ENCODE measurements around the gene ZRANB3. TPM values are rescaled to one million over a fixed set of nuclear protein-coding genes. Genes with fewer than 3 reads are reported as not detected.
A peak's percentile ranks its signal among the peaks of the same experiment; 100 is the strongest.
"Not testable (repeated sequence)": the region's sequence is repeated elsewhere in the genome, so short reads cannot be mapped to it uniquely, and the experiment has no call there.

Gene ZRANB3
- polyA plus RNA-seq, 4 donors: 0.81 to 3.6 (median 3.0) TPM; not detected in 1

- peaks cover 0 to 5% (median 2%) of the 10 kb centered on the region in 3 donors for H3K36me3 ChIP-seq (ENCODE audit: control insufficient read depth in 3 of 3, insufficient read depth in 2 of 3, low read depth in 1 of 3, low read length in 3 of 3)
- H3K27me3 ChIP-seq (ENCODE audit: control insufficient read depth in 3 of 3, insufficient read depth in 3 of 3, low read length in 3 of 3): no peaks in the 10 kb centered on the region
- no peak overlapping the region for H3K27ac ChIP-seq (ENCODE audit: low read depth in 1 of 3, low read length in 2 of 3)
- WGBS, 3 donors: 78 to 88% (median 84%) methylated on average over 2 of the region's 2 CpGs
- H3K9me3 ChIP-seq (ENCODE audit: control insufficient read depth in 2 of 2, insufficient read depth in 1 of 2, low read depth in 1 of 2, low read length in 1 of 2): no peaks in the 10 kb centered on the region
- H3K4me1 ChIP-seq (ENCODE audit: control insufficient read depth in 3 of 3, insufficient read depth in 2 of 3, low read depth in 1 of 3, low read length in 2 of 3): peaks cover 0 to 7% (median 0%) of the 10 kb centered on the region in 3 donors
- no peak overlapping the region for H3K4me3 ChIP-seq (ENCODE audit: low read depth in 1 of 3, low read length in 3 of 3)
- DNase-seq: no peak
- no peak for FAIRE-seq
Measured at GRCh38 chr2:135094508-135094907, 436.5 kb downstream of the ZRANB3 start.

DNA sequence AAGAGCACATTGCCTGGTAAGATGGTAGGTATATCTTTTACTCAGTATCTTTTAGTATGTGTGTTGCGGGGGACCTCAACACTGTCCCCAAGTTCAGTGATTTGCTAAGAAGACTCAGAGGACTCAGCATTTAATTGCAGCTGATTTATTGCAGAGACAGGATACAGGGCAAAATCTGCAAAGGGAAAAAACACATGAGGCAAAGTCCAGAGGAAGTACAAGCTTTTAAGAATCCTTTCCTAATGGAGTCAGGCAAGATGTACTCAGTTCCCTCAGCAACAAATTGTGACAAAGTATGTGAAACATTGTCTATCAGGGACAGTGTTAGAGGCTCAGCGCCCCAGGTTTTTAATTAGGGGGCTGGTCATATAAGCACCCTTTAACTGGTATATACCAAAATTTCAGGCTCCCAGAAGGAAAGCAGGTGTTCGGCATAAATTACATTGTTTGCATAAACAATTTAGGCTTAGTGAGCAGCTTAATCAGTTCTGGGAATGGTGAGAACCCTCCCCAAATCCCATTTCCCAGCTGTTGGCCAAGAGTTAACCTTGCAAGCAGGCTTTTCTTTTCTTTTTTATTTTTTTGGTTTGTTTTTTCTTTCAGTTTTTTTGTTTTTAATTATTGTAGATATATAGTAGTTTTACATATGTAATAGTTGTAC is 437.2 kb downstream of the ZRANB3 start:
- Histone ChIP-seq H3K4me1 (ENCODE audit: control insufficient read depth in 3 of 3, insufficient read depth in 2 of 3, low read depth in 1 of 3, low read length in 2 of 3) (peaks cover 0 to 7% (median 0%) of the 10 kb centered on the region in 3 donors), H3K27ac (ENCODE audit: low read depth in 1 of 3, low read length in 2 of 3) (peak overlapping the region in 1 of 3 donors; percentile 48), H3K4me3 (ENCODE audit: low read depth in 1 of 3, low read length in 3 of 3) (no peak overlapping the region), H3K27me3 (ENCODE audit: control insufficient read depth in 3 of 3, insufficient read depth in 3 of 3, low read length in 3 of 3) (no peaks in the 10 kb centered on the region), H3K9me3 (ENCODE audit: control insufficient read depth in 2 of 2, insufficient read depth in 1 of 2, low read depth in 1 of 2, low read length in 1 of 2) (no peaks in the 10 kb centered on the region), H3K36me3 (ENCODE audit: control insufficient read depth in 3 of 3, insufficient read depth in 2 of 3, low read depth in 1 of 3, low read length in 3 of 3) (peaks cover 0 to 5% (median 2%) of the 10 kb centered on the region in 3 donors)
- peak; percentile 79 to 81 for DNase-seq
- no peak for FAIRE-seq
- 18 to 53% (median 44%) methylated on average over 3 of the region's 3 CpGs for WGBS, 3 donors

DNA sequence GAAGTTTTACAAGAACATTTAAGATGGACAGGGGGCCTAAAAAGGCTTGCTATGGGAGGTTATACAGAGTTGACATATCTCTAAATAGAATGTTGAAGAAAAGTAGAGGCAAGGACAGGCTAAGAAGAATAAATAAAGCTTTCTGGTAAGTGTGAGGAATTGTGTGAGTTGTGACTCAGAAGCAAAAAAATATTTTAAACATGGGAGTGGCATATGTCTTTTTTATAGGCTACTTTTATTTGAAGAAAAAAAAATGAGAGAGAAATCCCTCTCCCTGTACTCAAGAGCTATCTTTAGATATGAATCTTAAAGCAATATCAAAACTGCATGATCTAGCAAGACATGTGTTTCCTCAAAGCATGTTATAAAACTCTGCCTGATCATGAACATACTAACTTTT is 437.8 kb downstream of the ZRANB3 start:
- Histone ChIP-seq H3K4me1 (ENCODE audit: control insufficient read depth in 3 of 3, insufficient read depth in 2 of 3, low read depth in 1 of 3, low read length in 2 of 3) (peaks cover 0 to 7% (median 0%) of the 10 kb centered on the region in 3 donors), H3K36me3 (ENCODE audit: control insufficient read depth in 3 of 3, insufficient read depth in 2 of 3, low read depth in 1 of 3, low read length in 3 of 3) (peaks cover 0 to 5% (median 2%) of the 10 kb centered on the region in 3 donors), H3K27ac (ENCODE audit: low read depth in 1 of 3, low read length in 2 of 3) (peak overlapping the region in 1 of 3 donors; percentile 48), H3K27me3 (ENCODE audit: control insufficient read depth in 3 of 3, insufficient read depth in 3 of 3, low read length in 3 of 3) (no peaks in the 10 kb centered on the region), H3K9me3 (ENCODE audit: control insufficient read depth in 2 of 2, insufficient read depth in 1 of 2, low read depth in 1 of 2, low read length in 1 of 2) (no peaks in the 10 kb centered on the region), H3K4me3 (ENCODE audit: low read depth in 1 of 3, low read length in 3 of 3) (no peak overlapping the region)
- FAIRE-seq (no peak), DNase-seq (no peak)

GRCh38 chr2:135091681-135092080 is 439.3 kb downstream of the ZRANB3 start:
- Histone ChIP-seq H3K4me1 (ENCODE audit: control insufficient read depth in 3 of 3, insufficient read depth in 2 of 3, low read depth in 1 of 3, low read length in 2 of 3) (peaks cover 0 to 7% (median 0%) of the 10 kb centered on the region in 3 donors), H3K9me3 (ENCODE audit: control insufficient read depth in 2 of 2, insufficient read depth in 1 of 2, low read depth in 1 of 2, low read length in 1 of 2) (no peaks in the 10 kb centered on the region), H3K27ac (ENCODE audit: low read depth in 1 of 3, low read length in 2 of 3) (no peak overlapping the region), H3K4me3 (ENCODE audit: low read depth in 1 of 3, low read length in 3 of 3) (no peak overlapping the region), H3K27me3 (ENCODE audit: control insufficient read depth in 3 of 3, insufficient read depth in 3 of 3, low read length in 3 of 3) (no peaks in the 10 kb centered on the region), H3K36me3 (ENCODE audit: control insufficient read depth in 3 of 3, insufficient read depth in 2 of 3, low read depth in 1 of 3, low read length in 3 of 3) (peaks cover 0 to 5% (median 2%) of the 10 kb centered on the region in 3 donors)
- FAIRE-seq (no peak), DNase-seq (peak; percentile 26 to 34)
- 86 to 92% (median 89%) methylated on average over 1 of the region's 1 CpG for WGBS, 3 donors

DNA sequence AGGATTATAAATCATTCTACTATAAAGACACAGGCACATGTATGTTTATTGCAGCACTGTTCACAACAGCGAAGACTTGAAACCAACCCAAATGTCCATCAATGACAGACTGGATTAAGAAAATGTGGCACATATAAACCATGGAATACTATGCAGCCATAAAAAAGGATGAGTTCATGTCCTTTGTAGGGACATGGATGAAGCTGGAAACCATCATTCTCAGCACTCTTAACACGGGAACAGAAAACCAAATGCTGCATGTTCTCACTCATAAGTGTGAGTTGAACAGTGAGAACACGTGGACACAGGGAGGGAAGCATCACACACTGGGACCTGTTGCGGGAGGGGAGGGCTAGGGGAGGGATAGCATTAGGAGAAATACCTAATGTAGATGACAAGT is 441.4 kb downstream of the ZRANB3 start:
- H3K9me3 ChIP-seq (ENCODE audit: control insufficient read depth in 2 of 2, insufficient read depth in 1 of 2, low read depth in 1 of 2, low read length in 1 of 2); H3K27me3 ChIP-seq (ENCODE audit: control insufficient read depth in 3 of 3, insufficient read depth in 3 of 3, low read length in 3 of 3); DNase-seq; FAIRE-seq; H3K4me3 ChIP-seq (ENCODE audit: low read depth in 1 of 3, low read length in 3 of 3); H3K4me1 ChIP-seq (ENCODE audit: control insufficient read depth in 3 of 3, insufficient read depth in 2 of 3, low read depth in 1 of 3, low read length in 2 of 3); H3K36me3 ChIP-seq (ENCODE audit: control insufficient read depth in 3 of 3, insufficient read depth in 2 of 3, low read depth in 1 of 3, low read length in 3 of 3); H3K27ac ChIP-seq (ENCODE audit: low read depth in 1 of 3, low read length in 2 of 3): not testable (repeated sequence)
- 96 to 99% (median 98%) methylated on average over 4 of the region's 4 CpGs for whole genome bisulfite sequencing, 3 donors

Other genes with a start within 250 kb of the ZRANB3 start
- 10 to 100 TPM in 2 of 4 donors, 1 to 10 TPM in 2; 5.4 to 20.4 (median 10.2) TPM for gene R3HDM1, start 266 bp upstream of the ZRANB3 start, polyA plus RNA-seq
- 100 to 1,000 TPM in 1 of 4 donors, 10 to 100 TPM in 3; 40.0 to 129 (median 54.7) TPM for gene UBXN4, start 210.6 kb upstream of the ZRANB3 start, polyA plus RNA-seq